ENCODE results near the gene SMOC2.
"Not testable (repeated sequence)": the region's sequence is repeated elsewhere in the genome, so short reads cannot be mapped to it uniquely, and the experiment has no call there.

SMOC2 gene

DNA sequence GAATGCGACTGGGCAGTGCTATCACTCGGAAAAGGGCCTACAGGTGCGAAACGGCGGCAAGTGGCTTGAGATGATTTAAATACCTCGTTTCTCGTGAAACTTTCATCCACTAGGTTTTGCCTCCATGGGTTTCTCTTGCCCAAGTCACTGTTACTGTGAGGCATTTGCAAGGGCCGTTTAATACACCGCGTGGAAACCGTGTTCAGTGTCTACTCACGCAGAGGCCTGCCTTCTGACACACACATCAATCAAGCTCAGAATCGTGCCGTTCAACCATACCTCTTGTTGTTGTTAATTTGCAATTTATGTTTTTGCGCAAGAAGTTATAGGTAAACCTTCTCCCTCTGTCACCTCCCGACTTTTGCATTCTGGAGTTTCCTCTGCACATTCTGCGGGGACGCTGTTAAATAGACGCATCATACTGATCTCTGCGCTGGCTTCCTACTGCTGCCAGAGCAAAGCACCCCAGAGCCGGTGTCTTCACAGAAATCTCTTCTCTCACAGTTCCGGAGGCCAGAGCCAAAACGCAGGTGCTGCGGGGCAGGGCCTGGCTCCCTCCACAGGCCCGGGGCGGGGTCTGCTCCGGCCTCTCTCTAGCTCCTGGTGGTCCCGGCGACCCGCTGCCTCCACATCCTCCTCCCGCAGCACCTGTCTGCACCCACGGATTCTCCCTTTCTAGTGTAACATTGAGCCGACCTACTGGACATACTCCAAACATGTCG is 251.4 kb downstream of the SMOC2 start:
- FAIRE-seq: no peak

DNA sequence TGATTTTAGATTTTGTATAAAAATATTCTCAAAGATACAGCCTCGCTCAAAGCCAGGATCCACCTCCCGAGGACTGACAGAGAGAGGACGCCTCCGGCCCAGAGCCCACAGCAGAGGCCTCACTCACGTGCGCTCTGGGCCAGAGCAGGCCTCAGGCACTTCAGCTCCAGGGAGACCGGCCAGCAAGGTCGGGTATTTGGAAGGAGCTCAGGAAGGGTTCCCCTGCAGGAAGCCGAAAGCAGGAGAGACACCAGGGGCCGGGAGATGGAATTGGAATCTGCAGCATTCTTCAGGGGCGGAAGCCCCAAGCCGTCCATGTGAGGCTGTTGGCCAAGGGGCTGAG is 251.9 kb downstream of the SMOC2 start:
- not testable (repeated sequence) for FAIRE-seq

GRCh38 chr6:168694797-168695196 is 253.8 kb downstream of the SMOC2 start:
- not testable (repeated sequence) for FAIRE-seq

DNA sequence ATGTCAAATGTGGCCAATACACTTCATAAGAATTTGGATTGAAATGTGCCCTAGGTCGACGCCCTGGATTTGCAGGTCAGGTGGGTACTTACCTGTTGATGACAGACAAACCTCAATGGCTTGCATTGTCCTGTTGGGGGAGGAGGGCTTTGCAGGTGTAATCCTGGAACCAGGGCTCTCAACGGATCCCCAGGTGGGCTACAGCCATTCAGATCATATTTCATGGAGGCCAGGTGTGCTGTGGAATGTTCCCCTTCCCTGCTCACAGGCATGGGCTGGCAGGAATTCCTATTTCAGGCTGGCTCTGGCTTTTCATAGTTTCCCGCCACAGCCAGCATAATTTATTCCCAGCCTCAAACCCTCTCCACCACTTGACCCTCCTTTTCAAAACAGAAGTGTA is 254.7 kb downstream of the SMOC2 start:
- no peak for FAIRE-seq

- FAIRE-seq: no peak
These were observed 257.9 kb downstream of the SMOC2 start for GRCh38 chr6:168698923-168699322.

- no peak for FAIRE-seq
These were observed 258.8 kb downstream of the SMOC2 start for GRCh38 chr6:168699631-168700295.

DNA sequence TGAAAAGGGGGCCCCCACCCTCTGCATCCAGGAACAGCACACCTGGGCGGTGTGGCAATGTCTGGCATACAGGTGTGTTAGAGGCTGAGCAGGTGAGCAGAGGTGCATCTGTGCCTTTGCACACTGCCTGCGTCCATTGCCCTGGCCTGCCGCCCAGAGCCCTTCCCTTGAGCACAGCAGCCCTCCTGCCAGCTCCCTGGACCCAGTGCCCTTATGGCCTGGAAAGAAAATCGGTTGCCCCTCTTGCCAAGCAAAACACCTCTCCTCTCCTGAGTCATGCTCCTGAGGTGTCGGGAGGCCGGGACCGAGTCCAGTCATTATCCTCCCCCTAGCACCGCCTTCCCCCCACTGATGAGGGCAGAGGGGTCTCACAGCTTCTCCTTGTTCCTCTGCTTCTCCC is 259.9 kb downstream of the SMOC2 start:
- no peak for FAIRE-seq

DNA sequence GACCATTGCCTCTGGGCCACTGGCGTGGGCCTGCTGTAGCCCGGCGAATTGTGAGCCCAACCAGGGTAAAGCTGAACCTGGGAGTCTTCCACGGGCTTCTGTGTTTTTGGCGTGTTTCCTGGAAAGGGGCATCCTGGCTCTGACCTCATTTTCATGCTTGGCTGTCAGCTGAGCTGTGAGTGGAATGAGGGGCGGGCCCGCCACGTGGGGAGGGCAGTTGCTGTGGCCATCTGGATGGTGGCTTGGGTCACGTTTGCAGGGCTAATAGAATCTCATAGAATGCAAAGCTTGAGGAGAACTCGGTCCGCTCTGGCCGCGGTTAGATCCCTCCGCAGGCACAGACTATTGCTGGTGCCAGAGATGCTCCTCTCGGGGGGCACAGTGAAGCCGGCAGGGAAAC is 263.0 kb downstream of the SMOC2 start:
- FAIRE-seq: no peak

- no peak for FAIRE-seq
These were observed 263.7 kb downstream of the SMOC2 start for GRCh38 chr6:168704678-168705077.

DNA sequence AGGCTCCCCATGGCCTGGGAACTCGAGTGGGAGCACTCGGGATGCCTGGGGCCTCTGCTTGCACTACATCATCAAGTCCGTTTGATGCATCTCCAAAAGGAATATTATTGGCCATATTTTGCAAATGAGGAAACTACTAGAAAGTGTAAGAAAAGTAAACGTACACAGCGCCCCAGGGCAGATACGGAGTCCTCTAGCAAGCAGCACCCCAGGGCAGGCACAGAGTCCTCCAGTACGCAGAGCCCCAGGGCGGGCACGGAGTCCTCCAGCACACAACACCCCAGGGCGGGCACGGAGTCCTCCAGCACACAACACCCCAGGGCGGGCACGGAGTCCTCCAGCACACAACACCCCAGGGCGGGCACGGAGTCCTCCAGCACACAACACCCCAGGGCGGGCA is 264.3 kb downstream of the SMOC2 start:
- not testable (repeated sequence) for FAIRE-seq

DNA sequence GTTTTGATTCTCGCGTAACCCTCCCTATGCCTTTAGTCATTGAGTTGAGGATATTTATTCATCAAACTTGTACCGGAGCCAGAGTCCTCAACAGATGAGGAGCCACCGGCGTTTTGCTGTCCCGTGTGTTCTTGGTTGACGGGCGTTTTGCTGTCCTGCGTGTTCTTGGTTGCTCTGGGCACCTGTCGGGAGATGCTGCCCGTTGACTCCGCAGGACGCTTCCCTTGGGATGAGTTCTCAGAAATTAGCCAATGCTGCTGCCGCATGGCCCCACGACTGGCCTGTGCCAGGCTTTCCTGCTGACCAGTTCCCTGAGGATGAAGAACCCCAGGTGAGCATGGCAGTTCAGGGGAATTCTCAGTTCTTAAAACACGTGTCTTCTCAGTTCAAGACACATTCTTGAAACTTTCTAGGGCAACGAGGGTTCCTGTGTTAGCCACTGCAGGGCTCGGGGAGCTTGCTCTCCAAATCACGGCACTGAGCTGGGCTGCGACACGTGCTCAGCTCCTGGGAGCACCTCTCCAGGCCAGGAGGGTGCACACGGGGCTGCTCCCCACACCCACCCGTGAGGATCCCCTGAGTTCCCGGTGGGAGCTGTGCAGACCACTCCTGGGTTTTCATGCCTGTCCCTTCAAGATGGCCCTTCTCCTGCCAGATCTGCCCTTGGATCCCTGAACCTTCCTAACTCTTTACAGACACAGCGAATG is 265.6 kb downstream of the SMOC2 start:
- FAIRE-seq: no peak

DNA sequence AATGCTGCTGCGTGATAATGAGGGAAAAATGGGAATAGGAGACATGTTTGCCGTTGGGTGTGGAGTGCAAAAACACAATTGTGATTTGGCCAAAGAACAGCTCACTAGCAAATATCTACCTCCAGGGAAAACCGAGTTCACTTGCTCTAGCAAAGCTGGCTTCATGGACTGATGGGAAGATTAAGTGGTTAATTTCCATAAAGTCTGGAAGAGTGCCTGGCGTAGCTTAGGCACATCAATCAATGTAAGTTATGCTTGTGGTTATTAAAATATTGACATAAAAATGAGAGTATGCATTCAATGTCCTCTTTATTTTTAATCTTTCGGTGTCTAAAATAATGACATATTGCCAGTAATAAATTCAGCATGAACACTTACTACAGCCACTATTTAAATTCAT is 267.5 kb downstream of the SMOC2 start:
- FAIRE-seq: no peak

DNA sequence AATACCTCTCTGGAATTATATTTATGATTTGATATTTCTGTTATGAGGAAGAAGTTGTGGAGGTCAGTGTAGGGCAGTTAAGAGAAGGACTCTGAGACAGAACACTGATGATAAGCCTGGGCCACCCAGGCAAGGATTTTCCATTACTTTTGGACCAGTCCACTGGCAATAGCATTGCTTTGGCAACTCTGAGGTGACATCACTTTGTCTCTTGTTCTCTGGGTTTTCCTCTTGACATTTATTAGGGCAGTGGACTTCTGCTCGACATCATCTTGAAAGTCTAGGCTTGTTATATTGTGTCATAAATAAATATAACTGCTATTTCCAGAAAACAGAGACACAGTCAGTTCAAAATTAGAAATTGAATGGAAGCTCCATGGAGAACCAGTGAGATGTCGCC is 268.0 kb downstream of the SMOC2 start:
- no peak for FAIRE-seq

GRCh38 chr6:168709390-168709789 is 268.4 kb downstream of the SMOC2 start:
- FAIRE-seq: no peak

DNA sequence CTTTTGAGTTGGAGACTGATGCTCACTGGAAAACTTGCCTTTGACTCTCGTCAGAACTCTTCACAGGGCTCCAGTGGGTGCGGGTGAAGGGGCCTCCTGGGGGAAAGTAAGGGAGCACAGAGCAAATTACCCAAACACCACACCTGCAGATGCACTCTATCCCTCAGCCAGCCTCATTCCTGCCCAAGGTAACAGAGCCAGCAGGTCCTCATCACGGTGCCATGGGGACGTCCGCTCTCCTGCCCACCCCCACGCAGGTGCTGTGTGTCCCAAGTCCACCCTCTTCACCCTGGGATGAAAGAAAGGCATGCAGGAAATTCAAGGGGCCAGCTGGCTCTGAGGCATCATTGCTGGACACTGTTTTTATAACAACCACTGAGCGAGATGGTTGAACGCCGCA is 269.0 kb downstream of the SMOC2 start:
- no peak for FAIRE-seq

GRCh38 chr6:168711049-168711640 is 270.2 kb downstream of the SMOC2 start:
- no peak for FAIRE-seq

GRCh38 chr6:168711666-168712300 is 270.8 kb downstream of the SMOC2 start:
- no peak for FAIRE-seq

DNA sequence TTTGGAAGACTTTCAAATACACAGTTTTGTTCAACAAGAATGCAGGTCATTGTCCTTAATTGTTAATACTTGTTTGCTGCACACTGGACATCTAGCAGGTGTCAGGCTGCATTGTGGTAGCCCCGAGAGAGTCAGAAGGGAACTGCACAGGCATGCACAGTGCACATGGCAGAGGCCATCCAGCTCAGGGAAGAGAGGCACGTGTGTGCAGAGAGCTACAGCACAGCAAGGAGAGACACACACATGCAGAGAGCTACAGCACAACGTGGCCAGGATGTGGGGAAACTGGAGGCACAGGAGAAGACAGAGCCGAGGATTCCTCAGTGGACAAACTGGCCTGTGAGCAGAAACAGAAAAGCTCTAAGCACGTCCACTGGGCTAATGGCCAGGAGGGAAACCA is 272.0 kb downstream of the SMOC2 start:
- FAIRE-seq: no peak

DNA sequence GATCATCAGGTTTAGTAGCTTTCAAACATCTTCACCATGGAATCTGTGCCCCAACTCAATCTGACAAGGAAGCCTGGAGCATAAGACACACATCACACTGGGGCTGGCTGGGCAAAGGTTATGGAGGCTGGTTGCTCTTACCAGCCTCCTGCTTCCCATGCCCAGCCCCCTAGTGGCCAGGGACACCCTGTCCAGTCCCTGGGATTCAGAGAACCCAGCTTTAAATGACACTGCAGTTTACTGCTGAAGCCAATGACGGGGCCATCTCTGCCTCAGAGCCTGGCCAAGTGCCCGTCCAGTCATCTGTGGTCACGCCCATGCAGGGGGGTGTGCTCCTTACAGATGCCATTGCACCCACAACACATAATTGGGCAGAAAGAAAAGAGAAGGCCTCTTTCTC is 272.9 kb downstream of the SMOC2 start:
- no peak for FAIRE-seq

DNA sequence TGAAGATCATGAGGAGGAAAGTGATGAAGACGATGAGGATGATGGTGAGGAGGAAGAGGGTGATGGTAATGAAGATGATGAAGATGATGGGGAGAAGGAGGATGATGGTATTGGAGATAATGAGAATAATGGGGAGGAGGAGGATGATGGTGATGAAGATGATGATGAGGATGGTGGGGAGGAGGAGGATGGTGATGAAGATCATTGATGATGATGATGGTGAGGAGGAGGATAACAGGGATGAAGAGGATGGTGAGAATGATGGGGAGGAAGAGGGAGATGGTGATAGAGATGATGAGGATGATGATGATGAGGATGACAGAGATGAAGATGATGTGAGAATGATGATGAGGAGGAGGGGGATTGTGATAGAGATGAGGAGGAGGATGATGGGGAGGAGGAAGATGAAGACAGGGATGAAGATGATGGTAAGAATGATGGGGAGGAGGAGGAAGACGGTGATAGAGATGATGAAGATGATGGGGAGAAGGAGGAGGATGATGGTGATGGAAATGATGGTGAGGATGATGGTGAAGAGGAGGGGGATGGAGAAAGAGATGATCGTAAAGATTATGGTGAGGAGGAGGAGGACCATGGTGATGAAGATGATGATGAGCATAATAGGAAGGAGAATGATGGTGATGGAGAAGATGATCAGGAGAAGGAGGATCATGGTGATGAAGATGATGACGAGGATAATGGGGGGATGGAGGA is 273.7 kb downstream of the SMOC2 start:
- no peak for FAIRE-seq

- no peak for FAIRE-seq
These were observed 274.9 kb downstream of the SMOC2 start for GRCh38 chr6:168715643-168716481.

DNA sequence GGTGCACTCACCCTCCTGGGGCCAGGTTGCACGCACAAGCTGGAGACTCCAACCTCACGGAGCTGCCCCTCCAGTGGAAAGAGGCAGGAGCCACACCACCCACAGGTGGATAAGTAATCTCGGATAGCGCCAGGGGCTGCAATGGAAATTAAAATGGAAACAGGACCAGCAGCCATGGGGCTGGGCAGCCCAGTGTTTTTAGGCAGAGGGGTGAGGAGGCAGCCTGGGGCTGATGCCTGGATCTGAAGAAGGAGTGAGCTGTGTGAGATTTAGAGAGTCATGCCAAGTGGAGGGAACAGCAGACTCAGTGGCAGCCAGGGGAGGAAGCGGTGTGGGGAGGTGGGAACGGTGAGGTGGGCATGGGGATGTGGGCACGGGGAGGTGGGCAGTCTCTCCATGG is 275.6 kb downstream of the SMOC2 start:
- no peak for FAIRE-seq
